ENCODE data around the gene PKD1L1. TPM values are rescaled to one million over a fixed set of nuclear protein-coding genes. Genes with fewer than 3 reads are reported as not detected.
A peak's percentile ranks its signal among the peaks of the same experiment; 100 is the strongest.
"Not testable (repeated sequence)": the region's sequence is repeated elsewhere in the genome, so short reads cannot be mapped to it uniquely, and the experiment has no call there.

PKD1L1 gene
- total RNA-seq, 3 donors from 2014 or later: 0.08 to 0.29 (median 0.18) TPM

DNA sequence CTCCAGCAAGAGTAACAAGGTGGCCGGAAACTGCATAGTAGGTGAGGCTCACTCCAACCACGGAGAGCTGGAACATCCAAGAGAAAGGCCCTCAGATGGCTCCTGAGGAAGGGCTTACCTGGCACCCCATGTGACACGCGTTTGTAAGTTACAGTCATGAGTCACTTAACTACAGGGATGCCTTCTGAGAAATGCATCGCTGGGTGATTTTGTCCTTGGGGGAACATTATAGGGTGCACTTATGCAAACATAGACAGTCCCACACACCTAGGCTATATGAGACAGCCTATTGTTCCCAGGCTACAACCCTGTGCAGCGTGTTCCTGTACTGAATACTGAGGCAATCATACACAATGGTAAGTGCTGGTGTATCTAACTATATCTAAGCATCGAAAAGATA lies 139.9 kb downstream of the PKD1L1 start:
- no peak for DNase-seq
- no peak overlapping the region for H3K4me3 Mint-ChIP-seq
- no peaks in the 10 kb centered on the region for H3K4me1 Mint-ChIP-seq (ENCODE audit: low read depth)
- no peaks in the 10 kb centered on the region for H3K36me3 Mint-ChIP-seq (ENCODE audit: insufficient read depth)
- ATAC-seq: no peak
- no peaks in the 10 kb centered on the region for H3K27me3 Mint-ChIP-seq (ENCODE audit: low read depth)
- H3K9me3 Mint-ChIP-seq: no peaks in the 10 kb centered on the region

DNA sequence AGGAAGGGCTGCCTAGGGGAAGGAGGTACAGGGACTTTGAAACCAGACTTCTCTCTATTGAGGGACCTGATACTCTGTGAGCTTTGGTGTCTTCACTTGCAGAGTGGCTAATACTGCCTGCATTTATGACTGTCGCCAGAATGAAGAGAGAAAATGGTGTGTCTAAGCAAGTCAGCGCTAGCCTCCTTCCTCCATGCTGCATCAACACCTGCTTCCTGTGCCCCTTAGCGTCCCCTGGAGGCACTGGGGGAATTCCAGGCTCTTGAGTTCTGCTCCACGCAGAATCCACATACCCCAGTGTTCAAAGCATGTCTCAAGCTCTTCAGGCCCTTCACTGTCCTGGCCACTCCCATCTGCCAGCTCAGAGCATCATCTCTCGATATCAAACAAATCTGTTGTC lies 140.5 kb downstream of the PKD1L1 start:
- DNase-seq: no peak

DNA sequence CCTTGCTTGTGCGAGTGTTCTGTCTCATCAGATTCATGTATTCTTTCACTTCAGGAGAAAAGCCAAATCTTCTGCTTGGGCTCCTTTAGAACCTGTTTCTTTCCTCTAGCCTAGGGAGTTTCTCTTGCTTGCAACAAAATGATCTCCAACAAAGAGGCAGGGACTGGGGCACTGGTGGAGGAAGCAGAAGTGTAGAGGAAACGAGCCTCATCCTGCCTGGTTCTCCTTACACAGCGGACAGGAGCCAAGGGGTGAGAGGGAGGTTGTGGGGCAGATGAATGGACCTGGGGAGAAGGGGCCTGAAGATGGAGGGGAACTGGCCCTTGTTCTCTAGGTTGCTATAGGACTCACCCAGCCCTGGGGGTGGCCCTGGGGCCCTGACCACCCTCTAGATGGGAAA lies 141.1 kb downstream of the PKD1L1 start:
- Mint-ChIP-seq H3K27me3 (ENCODE audit: low read depth) (no peaks in the 10 kb centered on the region), H3K9me3 (no peaks in the 10 kb centered on the region), H3K36me3 (ENCODE audit: insufficient read depth) (no peaks in the 10 kb centered on the region), H3K4me1 (ENCODE audit: low read depth) (no peaks in the 10 kb centered on the region), H3K4me3 (no peak overlapping the region)
- DNase-seq (no peak), ATAC-seq (no peak)

More for the DNA sequence above, 140.5 kb downstream of the PKD1L1 start:
- ATAC-seq: no peak
- Mint-ChIP-seq H3K4me1 (ENCODE audit: low read depth) (no peaks in the 10 kb centered on the region), H3K27me3 (ENCODE audit: low read depth) (no peaks in the 10 kb centered on the region), H3K36me3 (ENCODE audit: insufficient read depth) (no peaks in the 10 kb centered on the region), H3K9me3 (no peaks in the 10 kb centered on the region), H3K4me3 (no peak overlapping the region)

DNA sequence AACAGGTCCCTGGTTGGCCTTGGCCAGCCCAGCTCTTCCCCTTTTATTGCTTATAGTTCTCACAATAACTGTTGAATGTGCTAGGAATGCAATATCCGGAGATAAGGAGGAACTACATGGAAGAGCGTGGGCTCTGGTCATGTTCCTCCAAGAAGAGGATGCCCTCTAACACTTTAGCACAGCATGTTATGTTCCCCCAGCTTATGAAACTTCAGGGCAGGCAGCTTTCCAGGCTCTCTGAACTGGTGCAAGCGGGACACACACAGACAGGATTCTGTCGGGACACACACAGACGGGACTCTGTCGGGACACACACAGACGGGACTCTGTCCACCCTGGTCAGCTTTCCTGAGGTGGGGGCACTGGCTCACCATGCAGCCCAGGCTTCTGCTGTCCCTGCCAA lies 141.6 kb downstream of the PKD1L1 start:
- H3K9me3 Mint-ChIP-seq: no peaks in the 10 kb centered on the region
- no peak overlapping the region for H3K4me3 Mint-ChIP-seq
- ATAC-seq (peak in 1 of 2 donors; percentile 20), DNase-seq (no peak)
- H3K27me3 Mint-ChIP-seq (ENCODE audit: low read depth): no peaks in the 10 kb centered on the region
- no peaks in the 10 kb centered on the region for H3K36me3 Mint-ChIP-seq (ENCODE audit: insufficient read depth)
- H3K4me1 Mint-ChIP-seq (ENCODE audit: low read depth): no peaks in the 10 kb centered on the region

DNA sequence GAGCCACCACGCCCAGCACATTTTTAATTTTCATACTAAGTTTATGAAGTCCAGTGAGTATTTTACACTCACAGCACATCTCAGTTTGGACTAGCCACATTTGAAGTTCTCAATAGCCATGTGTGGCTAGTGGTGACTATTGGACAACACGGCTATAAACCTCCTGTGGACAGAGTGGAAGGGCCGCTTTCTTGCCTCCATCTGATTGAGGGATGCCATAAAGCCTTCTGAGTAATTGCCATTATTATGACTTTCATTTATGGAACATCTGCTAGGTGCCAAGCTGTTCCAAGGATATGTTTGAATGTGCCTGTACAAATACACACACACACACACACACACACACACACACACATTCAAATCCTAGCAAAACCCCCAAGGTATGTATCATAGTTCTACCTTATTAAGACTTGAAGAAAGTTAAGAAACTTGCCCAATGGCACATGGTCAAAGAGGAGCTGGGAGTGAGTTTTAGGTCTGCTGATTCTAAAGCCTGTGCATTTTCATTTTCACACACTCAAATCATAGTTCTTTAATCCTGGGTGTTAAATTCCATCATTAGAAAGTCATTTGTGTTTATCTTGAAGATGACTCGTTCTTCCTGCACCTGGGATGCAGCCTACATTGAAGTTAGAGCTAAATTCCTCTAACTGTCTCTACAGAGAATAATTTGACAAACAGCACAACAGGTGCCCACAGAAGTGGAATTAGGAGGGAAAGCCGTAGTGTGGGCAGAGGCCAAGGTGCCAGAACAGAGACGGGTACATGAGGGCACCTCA lies 143.3 kb downstream of the PKD1L1 start:
- Mint-ChIP-seq H3K4me3 (no peak overlapping the region), H3K27me3 (ENCODE audit: low read depth) (no peaks in the 10 kb centered on the region), H3K4me1 (ENCODE audit: low read depth) (no peaks in the 10 kb centered on the region), H3K36me3 (ENCODE audit: insufficient read depth) (no peaks in the 10 kb centered on the region), H3K9me3 (no peaks in the 10 kb centered on the region)
- ATAC-seq (no peak), DNase-seq (no peak)

DNA sequence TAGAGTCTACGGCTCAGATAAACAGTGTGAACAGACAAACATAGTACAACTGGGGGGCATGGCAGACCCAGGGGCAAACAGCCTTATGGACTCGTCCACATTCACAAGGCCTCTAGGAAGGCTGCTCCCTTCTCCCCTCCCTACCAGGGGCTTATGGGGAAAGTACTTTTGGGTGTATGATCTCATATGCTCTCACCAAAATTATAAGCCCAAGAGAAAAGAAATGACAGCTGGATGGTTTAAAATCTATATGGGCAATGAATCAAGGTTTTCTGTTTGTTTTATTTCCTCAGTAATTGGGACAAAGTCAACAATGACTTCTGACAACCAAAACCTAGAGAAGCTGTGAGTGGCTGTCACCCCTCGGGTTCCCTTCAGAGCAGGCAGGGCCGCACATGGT lies 144.4 kb downstream of the PKD1L1 start:
- DNase-seq (no peak), ATAC-seq (no peak)
- Mint-ChIP-seq H3K4me1 (ENCODE audit: low read depth) (no peaks in the 10 kb centered on the region), H3K27me3 (ENCODE audit: low read depth) (no peaks in the 10 kb centered on the region), H3K4me3 (no peak overlapping the region), H3K9me3 (no peaks in the 10 kb centered on the region), H3K36me3 (ENCODE audit: insufficient read depth) (no peaks in the 10 kb centered on the region)

DNA sequence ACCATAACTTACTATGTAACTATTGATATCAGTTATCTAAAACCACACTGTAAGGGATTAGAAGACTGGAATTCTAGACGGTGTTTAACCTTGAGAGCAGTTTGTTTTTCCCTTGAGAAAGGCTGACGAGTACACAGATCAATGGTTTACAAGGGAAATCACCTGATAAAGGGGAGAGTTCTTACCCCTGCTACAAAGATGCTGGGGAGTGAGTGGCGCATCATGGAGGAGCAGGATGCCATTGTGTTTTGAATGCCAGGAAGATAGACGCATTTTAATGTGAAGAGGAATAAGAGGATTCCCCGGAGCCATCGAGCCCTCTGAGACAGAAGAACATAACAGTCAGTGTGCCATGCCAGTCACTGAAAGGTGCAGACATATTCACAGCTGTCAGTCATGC lies 145.2 kb downstream of the PKD1L1 start:
- H3K4me3 Mint-ChIP-seq: no peak overlapping the region
- H3K4me1 Mint-ChIP-seq (ENCODE audit: low read depth): no peaks in the 10 kb centered on the region
- DNase-seq (no peak), ATAC-seq (no peak)
- no peaks in the 10 kb centered on the region for H3K27me3 Mint-ChIP-seq (ENCODE audit: low read depth)
- no peaks in the 10 kb centered on the region for H3K36me3 Mint-ChIP-seq (ENCODE audit: insufficient read depth)
- no peaks in the 10 kb centered on the region for H3K9me3 Mint-ChIP-seq

DNA sequence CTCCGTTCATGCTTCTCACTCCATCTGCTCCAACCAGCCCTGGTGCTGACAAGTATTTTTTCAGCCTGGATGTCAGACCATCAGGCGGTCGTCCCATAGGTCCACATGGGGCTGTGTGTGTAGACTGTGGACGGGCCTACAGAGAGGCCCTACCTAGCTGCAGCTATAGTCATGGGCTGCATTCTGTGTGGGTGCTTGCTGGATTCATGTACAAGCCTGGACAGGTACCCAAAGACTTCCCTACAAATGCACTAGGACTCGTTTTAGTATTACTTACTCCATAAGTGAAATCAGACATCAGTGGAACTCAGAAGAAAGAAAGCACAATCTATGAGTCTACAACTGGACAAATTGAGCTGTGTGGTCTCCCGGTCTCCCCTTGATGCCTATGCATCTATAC lies 146.8 kb downstream of the PKD1L1 start:
- no peaks in the 10 kb centered on the region for H3K36me3 Mint-ChIP-seq (ENCODE audit: insufficient read depth)
- no peak for DNase-seq
- ATAC-seq: no peak
- H3K27me3 Mint-ChIP-seq (ENCODE audit: low read depth): no peaks in the 10 kb centered on the region
- no peaks in the 10 kb centered on the region for H3K9me3 Mint-ChIP-seq
- no peaks in the 10 kb centered on the region for H3K4me1 Mint-ChIP-seq (ENCODE audit: low read depth)
- H3K4me3 Mint-ChIP-seq: no peak overlapping the region

DNA sequence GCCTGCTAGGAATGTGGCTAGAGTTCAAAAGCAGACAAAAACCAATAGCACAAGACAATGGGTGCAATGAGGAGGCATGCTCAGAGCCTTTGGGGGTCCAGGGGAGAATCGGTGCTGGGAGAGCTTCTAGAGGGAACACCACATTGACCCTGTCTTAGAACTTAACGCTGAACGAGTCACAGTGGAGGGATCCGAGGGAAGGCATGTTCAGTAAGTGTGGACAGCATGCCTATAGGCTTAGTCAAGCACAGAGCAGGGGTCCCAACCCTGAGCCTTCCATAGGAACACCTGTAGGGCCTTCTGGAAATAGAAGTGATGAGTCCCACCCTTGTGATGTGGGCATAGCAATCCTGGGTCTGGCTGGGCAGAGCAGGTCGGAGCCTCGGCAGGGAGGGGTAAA lies 148.7 kb downstream of the PKD1L1 start:
- DNase-seq: no peak
- Mint-ChIP-seq H3K36me3 (ENCODE audit: insufficient read depth) (no peaks in the 10 kb centered on the region), H3K4me3 (no peak overlapping the region), H3K27me3 (ENCODE audit: low read depth) (no peaks in the 10 kb centered on the region), H3K4me1 (ENCODE audit: low read depth) (no peaks in the 10 kb centered on the region), H3K9me3 (no peaks in the 10 kb centered on the region)
- no peak for ATAC-seq

DNA sequence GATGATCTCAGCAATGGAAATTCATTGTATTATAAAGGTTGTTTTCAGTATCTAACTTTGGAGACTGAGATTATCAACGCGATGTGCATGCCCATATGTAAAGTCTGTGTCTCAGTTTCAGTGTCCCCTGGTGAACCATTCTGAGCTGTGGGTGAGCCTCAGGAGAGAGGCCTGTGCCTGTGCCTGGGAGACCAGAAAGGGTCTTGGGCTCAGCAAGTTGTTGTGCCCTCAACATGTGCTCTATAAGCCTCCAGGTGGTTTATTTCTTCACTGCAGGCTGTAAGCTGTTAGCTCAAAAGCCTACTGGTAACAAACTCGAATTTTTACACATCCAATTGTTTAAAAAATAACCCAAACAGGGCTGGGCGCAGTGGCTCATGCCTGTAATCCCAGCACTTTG lies 151.9 kb downstream of the PKD1L1 start:
- no peak for DNase-seq
- Mint-ChIP-seq H3K27me3 (ENCODE audit: low read depth) (no peaks in the 10 kb centered on the region), H3K4me1 (ENCODE audit: low read depth) (no peaks in the 10 kb centered on the region), H3K4me3 (no peak overlapping the region), H3K9me3 (no peaks in the 10 kb centered on the region), H3K36me3 (ENCODE audit: insufficient read depth) (no peaks in the 10 kb centered on the region)
- ATAC-seq: no peak

DNA sequence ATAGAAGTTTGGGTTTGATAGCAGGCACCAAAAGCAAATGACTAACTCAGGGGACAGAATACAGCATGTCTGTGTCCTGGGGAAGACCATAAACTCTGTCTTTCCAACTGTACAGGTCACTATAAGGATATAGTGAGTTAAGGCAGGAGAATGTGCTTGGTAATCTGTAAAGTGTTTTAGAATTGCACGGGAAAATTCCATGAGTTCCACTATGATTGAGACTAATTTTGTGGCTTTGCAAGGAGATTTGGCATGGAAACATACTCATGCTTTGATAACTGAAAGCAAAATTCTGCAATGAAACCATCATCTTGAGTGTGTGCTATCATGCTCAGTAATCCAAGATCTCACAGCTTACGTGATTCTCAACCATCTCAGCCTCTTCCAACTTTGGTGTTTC lies 152.6 kb downstream of the PKD1L1 start:
- H3K27me3 Mint-ChIP-seq (ENCODE audit: low read depth): no peaks in the 10 kb centered on the region
- DNase-seq (no peak), ATAC-seq (no peak)
- no peaks in the 10 kb centered on the region for H3K9me3 Mint-ChIP-seq
- no peak overlapping the region for H3K4me3 Mint-ChIP-seq
- no peaks in the 10 kb centered on the region for H3K36me3 Mint-ChIP-seq (ENCODE audit: insufficient read depth)
- no peaks in the 10 kb centered on the region for H3K4me1 Mint-ChIP-seq (ENCODE audit: low read depth)

DNA sequence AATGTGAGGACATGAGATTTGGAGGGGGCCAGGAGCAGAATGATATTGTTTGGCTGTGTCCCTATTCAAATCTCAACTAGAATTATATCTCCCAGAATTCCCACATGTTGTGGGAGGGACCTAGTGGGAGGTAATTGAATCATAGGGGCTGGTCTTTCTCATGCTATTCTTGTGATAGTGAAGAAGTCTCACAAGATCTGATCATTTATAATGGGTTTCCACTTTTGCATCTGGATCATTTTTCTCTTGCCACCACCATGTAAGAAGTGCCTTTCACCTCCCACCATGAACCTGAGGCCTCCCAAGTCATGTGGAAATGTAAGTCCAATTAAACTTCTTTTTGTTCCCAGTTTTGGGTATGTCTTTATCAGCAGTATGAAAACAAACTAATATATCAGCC lies 153.1 kb downstream of the PKD1L1 start:
- not testable (repeated sequence) for DNase-seq; H3K4me3 Mint-ChIP-seq; H3K36me3 Mint-ChIP-seq (ENCODE audit: insufficient read depth); ATAC-seq; H3K4me1 Mint-ChIP-seq (ENCODE audit: low read depth); H3K9me3 Mint-ChIP-seq; H3K27me3 Mint-ChIP-seq (ENCODE audit: low read depth)

DNA sequence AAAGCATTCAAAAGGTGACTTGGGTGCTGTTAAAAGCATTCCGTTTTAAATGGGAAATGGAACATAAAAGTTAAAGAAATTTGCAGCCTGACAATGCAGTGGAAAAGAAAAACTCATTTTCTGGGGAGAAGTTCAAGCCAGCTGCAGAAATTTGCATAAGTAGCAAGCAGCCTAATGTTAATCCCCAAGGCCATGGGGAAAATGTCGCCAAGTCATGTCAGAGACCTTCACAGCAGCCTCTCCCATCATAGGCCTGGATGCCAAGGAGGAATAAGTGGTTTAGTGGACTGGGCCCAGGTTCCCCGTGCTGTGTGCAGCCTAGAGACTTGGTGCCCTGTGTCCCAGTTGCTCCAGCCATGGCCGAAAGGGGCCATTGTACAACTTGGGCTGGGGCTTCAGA lies 154.2 kb downstream of the PKD1L1 start:
- DNase-seq (no peak), ATAC-seq (no peak)
- H3K4me3 Mint-ChIP-seq: no peak overlapping the region
- no peaks in the 10 kb centered on the region for H3K36me3 Mint-ChIP-seq (ENCODE audit: insufficient read depth)
- H3K27me3 Mint-ChIP-seq (ENCODE audit: low read depth): no peaks in the 10 kb centered on the region
- no peaks in the 10 kb centered on the region for H3K9me3 Mint-ChIP-seq
- H3K4me1 Mint-ChIP-seq (ENCODE audit: low read depth): no peaks in the 10 kb centered on the region

DNA sequence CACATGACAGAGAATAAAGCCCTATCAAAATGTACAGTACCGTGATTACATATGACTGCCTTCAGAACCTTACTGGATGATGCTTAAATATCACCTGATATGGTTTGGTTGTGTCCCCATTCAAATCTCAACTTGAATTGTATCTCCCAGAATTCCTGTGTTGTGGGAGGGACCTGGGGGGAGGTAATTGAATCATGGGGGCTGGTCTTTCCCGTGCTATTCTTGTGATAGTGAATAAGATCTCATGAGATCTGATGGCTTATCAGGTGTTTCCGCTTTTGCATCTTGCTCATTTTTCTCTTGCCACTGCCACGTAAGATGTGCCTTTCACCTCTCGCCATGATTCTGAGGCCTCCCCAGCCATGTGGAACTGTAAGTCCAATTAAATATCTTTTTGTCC lies 155.1 kb downstream of the PKD1L1 start:
- ATAC-seq; H3K36me3 Mint-ChIP-seq (ENCODE audit: insufficient read depth); DNase-seq; H3K4me1 Mint-ChIP-seq (ENCODE audit: low read depth); H3K4me3 Mint-ChIP-seq; H3K27me3 Mint-ChIP-seq (ENCODE audit: low read depth); H3K9me3 Mint-ChIP-seq: not testable (repeated sequence)

DNA sequence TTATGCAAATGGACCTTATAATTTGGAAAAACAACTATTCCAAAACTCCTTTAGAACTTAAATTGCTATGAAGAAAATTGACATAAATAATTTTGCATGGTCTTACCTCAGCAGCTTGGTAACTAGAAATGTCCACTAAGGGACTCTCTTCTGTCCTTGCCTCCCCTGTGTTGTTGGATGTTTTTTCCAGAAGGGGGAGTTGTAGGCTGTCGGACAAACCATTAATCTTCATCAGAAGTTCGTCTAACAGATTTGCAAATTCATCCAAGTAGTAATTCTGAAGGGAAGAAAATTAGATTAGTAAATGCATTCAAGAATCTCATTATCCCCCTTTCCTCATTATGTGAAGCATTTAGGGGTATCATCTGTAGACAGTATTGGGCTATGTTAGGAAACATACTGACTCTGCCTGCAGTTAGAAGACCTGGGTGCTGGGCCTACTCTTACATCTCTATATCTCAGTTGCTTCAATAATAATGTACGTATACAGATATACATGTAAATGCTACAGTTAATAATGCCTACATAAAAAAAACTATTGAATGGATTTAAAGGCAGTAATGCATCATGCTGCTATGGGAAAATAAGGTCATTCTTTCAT lies 155.6 kb downstream of the PKD1L1 start:
- H3K9me3 Mint-ChIP-seq: no peaks in the 10 kb centered on the region
- no peaks in the 10 kb centered on the region for H3K27me3 Mint-ChIP-seq (ENCODE audit: low read depth)
- H3K4me3 Mint-ChIP-seq: no peak overlapping the region
- ATAC-seq (no peak), DNase-seq (no peak)
- no peaks in the 10 kb centered on the region for H3K36me3 Mint-ChIP-seq (ENCODE audit: insufficient read depth)
- H3K4me1 Mint-ChIP-seq (ENCODE audit: low read depth): no peaks in the 10 kb centered on the region
